ELR (cell line): ENCODE results near the gene ADAR.

Experiments
- DNase-seq: peaks from one replicate; pipeline ENCODE4 v3.0.0-alpha.2; 2015; ENCODE audit warnings: low read depth

ADAR gene

DNA sequence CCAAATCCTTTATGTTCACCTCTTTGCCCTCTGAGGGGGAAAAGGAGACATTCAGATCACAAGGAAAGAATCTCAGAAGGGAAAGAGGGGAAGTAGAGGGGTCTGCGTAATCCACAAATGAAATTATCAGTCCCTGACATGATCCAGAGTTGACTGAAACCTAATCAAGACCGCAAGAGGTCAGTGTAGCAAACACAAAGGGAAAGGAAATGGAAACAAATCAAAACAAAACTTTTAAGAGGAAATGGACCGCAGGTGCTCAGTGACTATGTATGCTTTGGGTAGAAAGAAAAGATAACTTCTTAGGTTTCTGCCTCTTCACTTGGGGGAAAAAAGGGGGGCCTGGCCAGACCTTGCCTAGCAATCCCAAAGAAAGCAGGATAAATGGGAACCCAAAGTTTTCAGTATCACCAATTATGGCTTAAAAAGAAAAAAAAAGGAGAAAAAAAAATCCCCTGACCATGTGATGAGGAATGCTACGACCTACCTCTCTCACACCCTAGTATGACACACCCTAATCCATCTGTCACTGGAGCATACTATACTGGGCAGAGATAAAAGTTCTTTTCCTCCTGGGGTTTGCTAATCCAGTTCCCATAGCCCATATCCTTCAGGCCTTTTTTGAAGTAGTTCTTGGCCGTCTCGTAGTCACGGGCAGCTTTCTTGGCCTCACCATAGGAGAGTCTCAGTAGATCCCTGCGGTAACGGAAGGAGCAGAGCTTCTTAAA is 23.6 kb downstream of the ADAR start:
- no peak for DNase-seq

- no peak for DNase-seq
Observed at GRCh38 chr1:154583773-154584172, 24.2 kb downstream of the ADAR start.

- no peak for DNase-seq
Observed at GRCh38 chr1:154582885-154583284, 25.1 kb downstream of the ADAR start.

DNA sequence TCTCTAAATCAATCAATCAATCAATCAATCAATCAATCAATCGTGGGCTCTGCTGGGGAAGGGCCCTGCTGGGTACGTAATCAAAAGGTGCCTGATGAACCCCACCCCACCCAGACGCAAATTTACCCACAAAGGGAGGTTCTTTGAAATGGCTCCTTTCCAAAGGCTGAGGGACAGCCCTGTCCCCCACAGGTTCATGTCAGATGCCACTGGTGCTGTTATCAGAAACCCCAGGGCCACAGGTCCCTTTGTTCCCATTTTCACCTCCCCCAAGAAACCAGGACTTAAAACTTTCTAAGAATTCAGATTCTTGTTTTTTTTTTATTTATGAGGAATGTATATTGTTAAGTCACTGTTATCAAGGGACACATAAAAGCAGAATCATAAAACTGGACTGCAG is 26.2 kb downstream of the ADAR start:
- DNase-seq, result no peak

- no peak for DNase-seq
Observed at GRCh38 chr1:154579374-154579773, 28.6 kb downstream of the ADAR start.

DNA sequence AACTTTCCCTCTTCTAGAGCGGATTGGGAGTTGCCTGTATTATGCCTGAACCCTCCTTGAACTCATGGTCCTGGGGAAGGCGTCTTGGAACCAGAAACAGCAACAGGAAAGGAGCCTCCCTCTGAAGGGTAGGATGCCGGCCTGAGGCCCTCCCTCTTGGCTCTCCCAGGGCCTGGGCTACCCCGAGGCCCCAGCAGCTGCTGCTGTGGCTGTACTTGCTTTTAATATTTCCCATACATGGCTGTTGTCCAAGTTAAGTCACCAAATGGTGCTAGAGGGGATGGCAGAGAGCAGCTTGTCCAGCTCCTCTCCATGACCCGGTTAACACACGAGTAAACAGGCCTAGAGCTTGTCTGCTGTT is 29.9 kb downstream of the ADAR start:
- no peak for DNase-seq

GRCh38 chr1:154577346-154578057 is 30.5 kb downstream of the ADAR start:
- no peak for DNase-seq

DNA sequence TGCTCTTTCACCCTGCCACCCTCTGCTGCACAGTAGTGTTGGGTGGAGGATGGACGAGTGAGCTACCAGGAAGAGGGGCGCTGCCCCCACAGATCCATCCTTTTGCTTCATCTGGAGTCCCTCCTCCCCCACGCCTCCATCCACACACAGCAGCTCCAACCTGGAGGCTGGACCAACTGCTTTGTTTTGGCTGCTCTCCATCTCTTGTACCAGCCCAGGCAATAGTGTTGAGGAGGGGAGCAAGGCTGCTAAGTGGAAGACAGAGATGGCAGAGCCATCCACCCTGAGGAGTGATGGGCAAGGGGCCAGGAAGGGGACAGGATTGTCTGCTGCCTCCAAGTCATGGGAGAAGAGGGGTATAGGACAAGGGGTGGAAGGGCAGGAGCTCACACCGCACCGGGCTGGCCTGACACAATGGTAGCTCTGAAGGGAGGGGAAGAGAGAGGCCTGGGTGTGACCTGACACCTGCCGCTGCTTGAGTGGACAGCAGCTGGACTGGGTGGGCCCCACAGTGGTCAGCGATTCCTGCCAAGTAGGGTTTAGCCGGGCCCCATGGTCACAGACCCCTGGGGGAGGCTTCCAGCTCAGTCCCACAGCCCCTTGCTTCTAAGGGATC is 31.9 kb downstream of the ADAR start:
- no peak for DNase-seq

- DNase-seq, result no peak
Observed at GRCh38 chr1:154575147-154575927, 32.6 kb downstream of the ADAR start.

- peak; percentile 27 for DNase-seq
Observed at GRCh38 chr1:154574716-154575115, 33.3 kb downstream of the ADAR start.

- no peak for DNase-seq
Observed at GRCh38 chr1:154573168-154573510, 34.8 kb downstream of the ADAR start.

DNA sequence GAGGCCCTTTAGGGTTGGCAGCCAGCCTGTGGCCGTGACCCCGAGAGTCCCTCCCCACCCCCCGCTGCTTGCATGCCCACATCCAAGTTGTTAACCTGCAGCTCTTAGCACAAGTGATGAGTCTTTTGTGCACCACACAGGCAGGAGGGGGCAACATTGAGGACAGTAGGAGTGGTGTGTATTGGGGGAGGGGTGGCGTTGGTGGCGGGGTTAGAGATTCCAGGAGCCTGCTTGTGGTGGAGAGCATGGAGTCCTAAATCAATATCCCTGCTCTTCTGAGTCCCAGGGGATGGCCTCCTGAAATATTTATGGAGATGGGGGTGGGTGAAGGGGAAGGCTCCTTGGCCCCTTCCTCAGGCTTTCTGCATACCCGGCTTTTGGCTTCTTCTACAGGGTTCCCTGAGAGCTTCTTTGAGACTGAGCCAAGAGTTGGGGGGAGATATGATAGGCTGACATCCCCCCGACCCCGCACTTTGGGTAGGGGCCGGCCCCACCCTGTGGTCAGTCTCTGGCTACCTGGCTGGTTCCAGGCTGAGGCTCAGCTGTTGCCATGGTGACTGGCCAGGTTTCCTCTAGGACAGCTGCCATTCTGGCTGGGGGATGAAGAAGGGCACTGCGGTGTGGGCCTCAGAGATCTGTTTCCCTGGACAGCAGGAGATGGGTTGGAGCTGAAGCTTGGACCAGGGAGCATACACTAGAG is 35.4 kb downstream of the ADAR start:
- DNase-seq, result no peak

- DNase-seq, result no peak
Observed at GRCh38 chr1:154571964-154572288, 36.1 kb downstream of the ADAR start.

DNA sequence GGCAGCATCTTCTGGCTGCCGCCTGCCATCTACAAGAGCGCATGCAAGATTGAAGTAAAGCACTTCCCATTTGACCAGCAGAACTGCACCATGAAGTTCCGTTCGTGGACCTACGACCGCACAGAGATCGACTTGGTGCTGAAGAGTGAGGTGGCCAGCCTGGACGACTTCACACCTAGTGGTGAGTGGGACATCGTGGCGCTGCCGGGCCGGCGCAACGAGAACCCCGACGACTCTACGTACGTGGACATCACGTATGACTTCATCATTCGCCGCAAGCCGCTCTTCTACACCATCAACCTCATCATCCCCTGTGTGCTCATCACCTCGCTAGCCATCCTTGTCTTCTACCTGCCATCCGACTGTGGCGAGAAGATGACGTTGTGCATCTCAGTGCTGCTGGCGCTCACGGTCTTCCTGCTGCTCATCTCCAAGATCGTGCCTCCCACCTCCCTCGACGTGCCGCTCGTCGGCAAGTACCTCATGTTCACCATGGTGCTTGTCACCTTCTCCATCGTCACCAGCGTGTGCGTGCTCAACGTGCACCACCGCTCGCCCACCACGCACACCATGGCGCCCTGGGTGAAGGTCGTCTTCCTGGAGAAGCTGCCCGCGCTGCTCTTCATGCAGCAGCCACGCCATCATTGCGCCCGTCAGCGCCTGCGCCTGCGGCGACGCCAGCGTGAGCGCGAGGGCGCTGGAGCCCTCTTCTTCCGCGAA is 36.6 kb downstream of the ADAR start:
- no peak for DNase-seq

DNA sequence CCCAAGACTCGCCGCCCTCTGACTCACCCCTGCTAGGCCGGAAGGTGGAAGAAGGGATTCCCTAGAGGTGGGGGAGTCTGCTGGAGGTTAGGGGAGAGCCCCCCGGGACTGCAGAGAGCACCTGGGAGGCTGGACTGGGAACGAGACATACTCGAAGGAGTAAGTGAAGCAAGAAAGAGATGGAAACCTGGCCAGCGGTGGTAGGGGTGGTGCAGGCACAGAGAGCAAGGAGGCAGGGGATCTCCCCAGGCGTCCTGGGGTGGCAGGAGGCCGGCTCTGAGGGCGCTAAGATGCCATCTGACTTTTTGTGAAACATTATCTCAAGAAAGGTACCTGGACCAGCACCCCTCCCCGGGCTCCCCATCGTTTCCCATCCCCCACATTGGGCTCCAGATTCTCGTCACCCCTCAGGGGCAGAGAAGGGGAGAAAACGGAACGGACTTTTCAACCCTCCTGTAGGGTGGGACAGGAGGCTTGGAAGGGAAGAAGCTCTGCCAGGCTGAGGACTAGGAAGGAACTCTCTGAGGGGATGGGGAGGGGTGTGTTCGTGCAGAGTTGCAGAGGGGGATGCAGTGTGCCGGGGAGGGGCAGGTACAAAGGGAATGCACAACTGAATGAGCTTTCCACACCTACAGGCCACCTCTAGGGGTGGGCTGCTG is 39.7 kb downstream of the ADAR start:
- DNase-seq, result no peak

DNA sequence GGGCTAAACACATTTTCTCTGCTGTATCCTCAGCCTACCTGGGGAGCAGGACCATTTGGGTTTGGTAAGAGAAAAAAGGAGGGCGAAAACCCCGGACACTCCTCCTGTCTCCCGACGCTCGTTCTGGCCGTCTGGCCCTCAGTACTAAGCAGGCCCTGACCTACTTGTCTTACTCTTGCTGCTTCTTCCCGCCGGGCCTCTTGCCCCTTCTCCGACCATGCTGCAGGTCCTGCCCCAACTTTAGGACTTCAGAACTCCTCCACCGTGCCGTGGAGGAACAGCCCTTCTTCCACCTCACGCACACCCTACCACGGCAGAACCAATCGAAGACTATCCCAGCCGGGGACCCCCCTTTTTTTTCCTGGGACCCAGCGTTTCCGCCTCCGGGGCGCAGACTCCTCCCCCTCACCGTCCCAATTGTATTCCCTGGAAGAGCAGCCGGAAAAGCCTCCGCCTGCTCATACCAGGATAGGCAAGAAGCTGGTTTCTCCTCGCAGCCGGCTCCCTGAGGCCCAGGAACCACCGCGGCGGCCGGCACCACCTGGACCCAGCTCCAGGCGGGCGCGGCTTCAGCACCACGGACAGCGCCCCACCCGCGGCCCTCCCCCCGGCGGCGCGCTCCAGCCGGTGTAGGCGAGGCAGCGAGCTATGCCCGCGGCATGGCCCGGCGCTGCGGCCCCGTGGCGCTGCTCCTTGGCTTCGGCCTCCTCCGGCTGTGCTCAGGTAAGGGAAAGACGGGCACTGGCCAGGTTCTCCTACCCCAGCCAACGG is 40.4 kb downstream of the ADAR start, which contains the start of gene CHRNB2:
Gene CHRNB2 (plus strand): TSS at position 393 of the 771 bp plus-strand sequence. CDS start 267 bp downstream, at position 660.
- DNase-seq, result peak; percentile 50

DNA sequence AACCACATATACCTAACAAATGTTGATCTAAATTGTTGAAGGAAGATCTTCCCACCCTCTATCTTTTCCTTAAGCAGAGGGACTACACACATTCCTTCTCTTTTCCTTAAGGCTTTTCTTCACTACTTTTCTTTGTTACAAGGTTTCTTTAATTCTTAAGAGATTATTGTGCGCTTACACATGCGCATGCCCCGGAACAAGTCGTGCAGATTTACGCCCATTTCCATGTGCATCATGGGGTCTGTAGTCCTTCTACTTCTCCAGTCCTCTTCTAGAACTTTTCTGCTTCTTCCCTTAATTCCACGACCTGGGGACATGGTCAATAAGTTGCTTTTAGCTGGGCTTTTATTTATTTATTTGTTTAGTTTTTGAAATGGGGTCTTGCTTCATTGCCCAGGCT is 42.1 kb downstream of the ADAR start:
- DNase-seq, result no peak

DNA sequence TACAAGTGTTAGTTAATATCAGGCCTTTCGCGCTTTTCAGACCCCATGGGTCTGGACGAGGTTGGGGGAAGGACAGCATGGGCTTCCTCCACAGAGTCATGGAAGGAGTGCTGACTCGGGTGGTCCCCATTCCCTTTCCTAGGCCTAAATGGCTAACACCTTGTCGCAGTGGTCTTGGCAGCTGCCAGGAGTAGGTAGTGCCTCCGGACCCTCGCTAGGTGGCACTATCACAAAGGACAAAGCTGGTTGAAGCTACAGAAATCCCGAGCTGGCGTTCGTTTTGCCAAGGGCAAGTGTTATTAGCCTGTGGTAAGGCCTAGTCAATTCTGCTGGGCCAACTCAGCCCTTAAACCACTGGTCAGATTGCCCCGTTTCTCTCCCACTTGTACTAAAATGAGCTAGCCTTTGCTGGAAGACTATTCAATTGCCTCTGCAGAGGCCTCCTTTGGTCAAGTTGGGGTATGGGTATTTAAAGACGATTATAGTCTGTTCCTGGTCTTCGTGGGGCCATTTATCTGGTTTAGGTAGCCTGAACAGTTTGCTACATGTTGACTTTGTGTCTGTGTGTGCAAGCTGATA is 48.4 kb downstream of the ADAR start:
- peak; percentile 94 for DNase-seq

DNA sequence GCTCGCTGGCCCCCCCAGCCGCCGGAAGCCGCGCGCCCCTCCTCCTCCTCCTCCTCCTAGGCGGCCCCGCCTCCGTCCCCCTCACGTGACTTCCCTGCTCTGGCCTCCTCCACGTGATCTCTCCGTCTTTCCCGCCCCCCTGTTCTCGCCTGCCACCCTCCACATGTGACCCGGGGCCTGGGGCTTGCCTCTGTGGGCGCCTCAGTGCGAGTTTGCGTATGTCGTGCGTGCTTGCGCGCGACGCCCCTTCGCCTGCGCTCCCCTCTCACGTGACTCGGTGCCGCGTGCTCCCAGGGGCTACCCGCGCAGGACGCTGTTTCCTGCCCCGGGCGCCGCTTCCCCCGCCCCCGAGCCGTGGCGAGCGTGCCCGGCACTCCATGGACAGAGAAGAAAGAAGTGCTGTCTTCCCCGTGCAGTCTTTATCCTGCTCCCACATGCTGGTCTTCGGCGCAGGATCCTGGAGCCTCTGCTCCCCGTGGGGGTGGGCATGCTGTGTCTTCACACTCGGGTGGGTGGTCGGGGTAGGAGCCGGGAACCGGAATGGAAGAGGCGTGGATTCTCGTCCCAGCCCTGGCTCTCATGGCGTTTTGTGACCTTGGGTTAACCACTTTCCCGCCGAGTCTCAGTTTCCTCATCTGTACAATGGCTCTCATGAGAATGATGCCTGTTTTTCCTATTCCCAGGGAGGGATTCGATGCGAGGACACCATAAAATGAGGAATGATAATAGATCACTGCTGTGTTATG is 49.1 kb downstream of the ADAR start:
- peak; percentile 99 for DNase-seq
